ENCODE data around the gene RALGPS2. TPM values are rescaled to one million over a fixed set of nuclear protein-coding genes. Genes with fewer than 3 reads are reported as not detected.

RALGPS2 gene
- total and polyA plus RNA-seq, 2 of the 8 experiments (the other 6 are each of a cell fraction or from before 2014, with no cell fraction given): 6.7 to 38.0 TPM

- Histone ChIP-seq H3K18ac (ENCODE audit: extremely low read depth, low read length) (no peak overlapping the region), H4K5ac (ENCODE audit: insufficient read length, low read depth, low read length) (no peak overlapping the region), H3K27me3 (replicated peaks in 1 of 4; ENCODE audit: control insufficient read depth in 3 of 4, extremely low read depth in 1 of 4, insufficient read depth in 3 of 4, low read length in 3 of 4) (no peaks in the 10 kb centered on the region), H3K4me2 (ENCODE audit: insufficient read depth in 1 of 2, low read depth in 2 of 2, low read length in 2 of 2) (no peak overlapping the region), H2BK20ac (ENCODE audit: low read length) (no peak overlapping the region), H3K27ac (ENCODE audit: low read depth, low read length) (no peak overlapping the region), H4K8ac (ENCODE audit: extremely low read depth, insufficient read depth, low read length) (no peak overlapping the region), H2AK5ac (ENCODE audit: low read depth, low read length) (no peak overlapping the region), H4K91ac (replicated peaks; ENCODE audit: insufficient read length, low read length) (no peak overlapping the region), H3K4ac (replicated peaks; ENCODE audit: insufficient read length, low read depth, low read length) (no peak overlapping the region), H3K23ac (ENCODE audit: insufficient read length) (no peak overlapping the region), H4K20me1 (replicated peaks in 1 of 2; ENCODE audit: control insufficient read depth in 1 of 2, insufficient read depth in 2 of 2, low read length in 2 of 2) (no peaks in the 10 kb centered on the region), H3K9ac (replicated peaks in 1 of 4; ENCODE audit: extremely low read depth in 1 of 4, low read depth in 3 of 4, low read length in 3 of 4) (no peak overlapping the region), H2BK5ac (ENCODE audit: low read depth, low read length) (no peak overlapping the region), H3K9me3 (ENCODE audit: insufficient read depth in 2 of 2, low read depth in 1 of 2, low read length in 1 of 2) (peaks cover 4 to 5% of the 10 kb centered on the region in 2 experiments; a peak in 2 of 4 replicates), H3K4me3 (ENCODE audit: extremely low read depth in 1 of 4, insufficient read depth in 2 of 4, low read depth in 3 of 4, low read length in 4 of 4) (no peak overlapping the region), H2AFZ (ENCODE audit: low read length) (no peak overlapping the region), H3K36me3 (ENCODE audit: control insufficient read depth in 2 of 4, insufficient read depth in 4 of 4, low read length in 3 of 4) (no peaks in the 10 kb centered on the region), H3K4me1 (replicated peaks in 1 of 4; ENCODE audit: control insufficient read depth in 3 of 4, insufficient read depth in 4 of 4, low read length in 3 of 4) (no peaks in the 10 kb centered on the region), H3K14ac (ENCODE audit: insufficient read length) (no peak overlapping the region), H3K79me1 (ENCODE audit: low read depth, low read length) (no peaks in the 10 kb centered on the region), H2BK12ac (ENCODE audit: low read depth, low read length) (no peak overlapping the region), H3K56ac (replicated peaks; ENCODE audit: insufficient read length, low read depth, low read length) (no peak overlapping the region), H2BK120ac (replicated peaks; ENCODE audit: low read depth, low read length) (no peak overlapping the region), H2BK15ac (ENCODE audit: low read length) (no peak overlapping the region), H3K79me2 (ENCODE audit: control insufficient read depth in 1 of 2, insufficient read depth in 2 of 2, low read length in 2 of 2) (no peaks in the 10 kb centered on the region), H3K23me2 (ENCODE audit: low read depth, low read length) (no peaks in the 10 kb centered on the region)
- no peak for TF ChIP-seq ATF3 (IDR thresholded peaks at IDR 0.05; ENCODE audit: insufficient read depth, low read depth, low read length)
- no peak for TF ChIP-seq SIX5 (IDR thresholded peaks at IDR 0.05; ENCODE audit: low read depth, low read length)
- POLR2A ChIA-PET (ENCODE audit: partially characterized antibody): no interaction called here
- WGBS, 2 experiments (ENCODE audit: extremely low coverage in 1 of 2, insufficient coverage in 1 of 2, insufficient read length in 1 of 2, insufficient replicate concordance in 2 of 2, low coverage in 1 of 2, low lambda C conversion rate in 2 of 2, missing lambda C conversion rate in 1 of 2): 90% methylated on average over 4 of the region's 4 CpGs; no CpG with 5 or more reads in 1 of the 2 experiments
- DNase-seq (ENCODE audit: low read depth in 1 of 2, low spot score in 2 of 2) (no peak), FAIRE-seq (no peak)
- CTCF ChIA-PET (ENCODE audit: partially characterized antibody): interaction anchor here (0.6 to 1.6 kb wide), 3 partner anchors 22 to 44 kb away, joined by 3 to 4 read pairs (median 3); no protein-coding TSS in a partner anchor
These were observed 236.3 kb downstream of the RALGPS2 start for GRCh38 chr1:178961331-178961730.
